HG02623 (cell line): Measurements from ENCODE around the gene MORF4L2.

ENCODE experiments used
- ATAC-seq: cut with Tn5 transposase; IDR thresholded peaks from one replicate; pipeline ENCODE4 v1.9.1; 2021; ENCODE audit warnings: moderate library complexity; ENCODE audit not compliant: unreplicated experiment

Gene MORF4L2

DNA sequence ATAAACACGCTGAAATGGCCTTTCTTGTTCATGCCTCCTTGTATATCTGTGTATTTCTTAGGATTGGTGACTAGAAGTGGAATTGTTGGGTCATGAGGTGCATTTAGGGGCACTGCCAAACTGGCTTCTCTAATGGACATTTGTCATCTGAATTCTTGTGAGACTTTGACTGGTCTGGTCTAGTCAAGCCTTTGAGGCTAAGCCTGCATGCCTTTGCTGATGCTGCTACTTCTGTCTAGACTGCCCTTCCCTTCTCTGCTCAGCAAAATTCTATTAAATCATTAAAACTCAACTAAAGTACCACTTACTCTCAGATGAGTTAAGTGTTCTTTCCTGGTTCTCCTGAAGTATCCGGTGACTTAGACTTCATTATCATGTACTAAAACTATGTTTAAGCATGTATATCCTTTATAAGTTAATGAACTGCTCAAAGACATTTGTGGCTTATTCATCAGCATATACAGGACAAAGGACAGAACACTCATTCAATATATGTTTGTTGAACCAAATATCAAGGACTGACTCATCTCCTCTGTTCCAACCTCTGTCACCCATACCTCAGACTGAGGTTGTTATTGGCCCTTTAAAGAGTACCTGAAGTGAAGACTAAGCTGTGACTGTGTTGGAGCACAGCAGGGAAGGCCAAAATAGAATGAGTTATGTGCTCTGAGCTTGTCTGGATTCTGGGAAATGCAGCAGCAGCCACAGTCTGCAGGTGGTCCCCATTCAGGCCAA is 48.7 kb downstream of the MORF4L2 start:
- no peak for ATAC-seq

DNA sequence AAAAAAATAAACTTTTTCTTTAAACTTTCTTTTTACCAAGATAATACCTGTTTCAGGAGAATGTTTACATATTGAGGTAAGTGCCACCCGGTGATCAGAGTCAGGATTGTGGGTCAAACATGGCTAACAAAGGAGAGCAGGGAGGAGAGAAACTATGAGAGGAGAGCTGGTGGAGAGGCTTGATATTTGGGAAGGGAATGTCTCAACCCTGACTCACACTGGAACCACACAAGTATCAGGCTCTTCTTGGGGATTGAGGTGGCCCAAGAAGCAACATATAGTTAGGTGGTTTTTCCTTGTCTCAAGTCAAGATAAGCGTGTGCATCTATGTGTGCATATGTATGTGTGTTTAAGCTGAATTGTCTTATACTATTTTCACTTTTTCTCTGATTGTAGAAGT is 51.1 kb downstream of the MORF4L2 start:
- no peak for ATAC-seq

DNA sequence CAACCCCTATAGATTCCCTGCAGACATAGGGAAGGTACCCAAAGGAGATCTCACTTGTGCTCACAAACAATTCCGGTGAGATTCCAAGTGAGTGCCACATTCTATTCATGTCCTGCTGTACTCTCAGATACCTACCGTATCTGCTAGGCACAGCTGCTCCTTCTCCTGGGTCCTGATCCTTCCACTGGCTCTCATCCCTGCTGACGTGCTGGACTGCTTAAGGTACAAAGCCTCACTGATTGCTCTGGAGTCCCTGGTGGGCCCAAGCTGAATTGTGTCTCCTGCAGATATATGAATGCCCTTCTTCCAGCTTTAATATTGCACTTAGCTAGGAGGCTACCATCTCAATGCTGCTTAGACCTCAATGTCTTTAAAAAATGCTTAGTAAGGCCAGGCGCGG is 55.4 kb downstream of the MORF4L2 start:
- no peak for ATAC-seq

DNA sequence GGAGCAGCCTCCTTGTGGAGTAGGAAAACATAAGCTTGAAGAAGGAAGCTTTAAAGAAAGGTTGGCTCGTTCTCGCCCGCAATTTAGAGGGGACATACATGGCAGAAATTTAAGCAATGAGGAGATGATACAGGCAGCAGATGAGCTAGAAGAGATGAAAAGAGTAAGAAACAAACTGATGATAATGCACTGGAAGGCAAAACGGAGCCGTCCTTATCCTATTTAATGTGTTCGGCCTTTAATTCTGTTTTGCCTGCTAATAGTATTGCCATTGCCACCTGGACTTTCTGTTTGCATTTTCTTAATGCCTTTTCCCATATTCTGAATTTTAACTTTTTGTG is 56.4 kb downstream of the MORF4L2 start:
- peak; percentile 10 for ATAC-seq

DNA sequence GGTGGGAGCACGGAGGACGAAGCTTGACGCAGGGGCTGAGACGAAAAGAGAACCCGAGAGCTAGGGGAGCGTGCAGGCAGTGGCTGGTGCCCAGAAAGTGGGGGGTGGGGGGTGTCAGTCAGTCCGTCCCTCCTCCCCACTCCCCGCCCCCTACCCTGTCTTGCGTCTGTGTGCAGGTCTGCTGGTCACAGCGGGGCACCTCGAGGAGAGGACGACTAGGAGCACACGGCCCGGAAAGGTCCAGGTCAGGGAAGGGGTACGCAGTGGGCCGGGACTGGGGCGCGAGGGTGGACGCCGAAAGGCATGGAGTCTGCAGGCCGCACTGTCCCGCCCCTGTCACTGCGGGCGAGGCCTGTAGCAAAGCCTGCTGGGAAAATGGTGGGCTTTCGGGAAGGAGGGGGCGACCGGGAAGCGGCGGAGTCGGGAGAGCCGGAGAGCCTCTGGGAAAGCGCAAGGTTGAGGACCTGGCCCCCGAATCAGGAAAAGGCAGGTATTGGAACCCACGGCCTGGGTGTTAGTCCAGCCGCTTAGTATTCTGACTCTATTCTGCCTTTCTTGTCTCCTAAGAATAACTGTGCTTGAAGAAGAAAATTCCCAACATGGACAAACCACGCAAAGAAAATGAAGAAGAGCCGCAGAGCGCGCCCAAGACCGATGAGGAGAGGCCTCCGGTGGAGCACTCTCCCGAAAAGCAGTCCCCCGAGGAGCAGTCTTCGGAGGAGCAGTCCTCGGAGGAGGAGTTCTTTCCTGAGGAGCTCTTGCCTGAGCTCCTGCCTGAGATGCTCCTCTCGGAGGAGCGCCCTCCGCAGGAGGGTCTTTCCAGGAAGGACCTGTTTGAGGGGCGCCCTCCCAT is 57.0 kb downstream of the MORF4L2 start:
- peak; percentile 33 for ATAC-seq

DNA sequence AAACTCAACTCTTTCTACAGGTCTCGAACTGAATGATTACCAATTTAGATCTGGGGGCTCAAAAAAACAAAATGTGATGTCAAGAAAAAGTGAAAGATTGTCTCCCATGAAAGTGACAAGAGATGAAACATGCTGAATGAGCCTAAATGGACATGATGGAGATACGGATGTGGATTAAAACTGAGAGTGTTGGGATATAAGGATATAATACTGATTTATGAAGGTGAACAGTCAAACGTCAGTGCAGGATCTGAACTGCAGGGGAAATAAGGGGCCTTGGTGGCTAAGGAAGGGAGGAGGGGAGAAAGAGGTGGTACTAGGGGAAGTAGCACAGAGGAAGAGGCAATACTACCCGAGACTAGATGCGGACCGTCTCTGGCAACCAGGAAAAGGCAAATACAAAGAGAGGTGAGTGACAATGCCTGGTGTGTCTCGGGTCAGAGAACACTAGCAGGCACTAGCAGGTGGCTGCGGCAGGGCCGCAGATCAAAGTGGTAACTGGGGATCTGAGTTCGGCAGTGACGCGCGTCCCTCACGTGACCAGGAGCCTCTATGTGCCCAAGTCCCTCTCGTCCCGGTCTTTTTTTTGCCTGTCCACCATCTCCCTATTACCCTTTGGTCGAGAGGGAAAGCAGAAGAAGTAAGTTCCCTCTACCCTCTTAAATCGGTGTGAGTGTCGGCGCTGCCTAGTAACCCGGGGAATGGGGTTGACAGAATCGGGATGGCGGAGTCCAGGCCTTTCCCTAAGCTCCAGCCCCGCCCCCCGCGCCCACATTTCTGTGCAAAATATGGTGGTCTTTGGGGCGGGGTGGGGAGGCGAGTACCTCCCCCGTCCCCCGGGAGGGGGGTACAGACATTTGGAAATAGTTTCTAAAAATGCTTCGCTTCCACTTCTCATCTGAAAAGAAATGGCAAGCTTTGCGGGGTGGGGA is 57.8 kb downstream of the MORF4L2 start, which contains the start of gene TCEAL1:
Gene TCEAL1, plus strand, starts transcription at position 590 of the 932 bp plus-strand sequence. CDS start 942 bp downstream, outside the sequence.
- ATAC-seq: peak; percentile 49

DNA sequence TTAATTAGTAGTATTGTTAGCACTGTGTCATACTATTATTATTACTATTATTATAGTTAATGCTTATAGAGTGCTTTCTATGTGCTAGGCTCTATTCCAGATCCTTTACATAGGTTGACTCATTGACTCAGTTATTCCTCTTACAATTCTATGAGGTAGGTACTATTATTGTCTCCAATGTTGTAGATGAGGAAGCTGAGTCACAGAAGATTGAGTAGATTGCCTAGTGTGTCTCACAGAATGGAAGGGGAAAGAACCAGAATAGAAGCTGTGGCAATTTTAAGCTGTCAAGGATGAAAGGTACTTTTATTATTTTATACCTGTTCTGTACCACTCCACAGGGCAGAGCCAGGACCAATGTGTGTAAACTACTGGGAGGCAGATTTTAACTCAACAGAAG is 59.6 kb downstream of the MORF4L2 start:
- no peak for ATAC-seq
